ENCODE data around the gene CUL3. TPM values are rescaled to one million over a fixed set of nuclear protein-coding genes. Genes with fewer than 3 reads are reported as not detected.

Gene CUL3
- total and polyA plus RNA-seq, 2 of the 8 experiments (the other 6 are each of a cell fraction or from before 2014, with no cell fraction given), result 28.5 to 113 TPM

DNA sequence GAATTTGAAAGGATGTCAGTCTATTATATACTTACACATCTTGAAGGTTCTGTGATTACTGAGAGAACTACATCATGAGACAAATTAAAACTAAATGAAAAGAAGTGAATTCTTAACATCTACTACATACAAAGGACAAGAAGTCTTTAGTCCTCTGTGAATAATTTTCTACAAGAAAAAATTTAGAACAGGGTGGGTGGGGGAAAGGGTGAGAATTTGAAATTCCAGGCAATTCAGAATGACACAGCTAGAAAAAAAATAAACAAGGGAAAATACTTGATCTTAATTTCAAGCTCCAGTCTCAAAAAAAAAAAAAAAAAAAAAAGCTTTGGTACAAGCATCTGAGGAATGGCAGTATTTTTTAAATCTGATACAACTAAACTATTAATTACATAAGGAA, 15.5 kb downstream of the CUL3 start:
- no peak overlapping the region for H3K14ac ChIP-seq (ENCODE audit: insufficient read length)
- no peak overlapping the region for H4K5ac ChIP-seq (ENCODE audit: insufficient read length, low read depth, low read length)
- FAIRE-seq (no peak), DNase-seq (ENCODE audit: low read depth in 1 of 2, low spot score in 2 of 2) (no peak)
- POLR2A ChIA-PET (ENCODE audit: partially characterized antibody), result interaction anchor here (1.3 to 1.4 kb wide), 2 partner anchors 10 to 15 kb away, joined by 4 to 9 read pairs; partner anchors contain the start of gene CUL3
- no peak overlapping the region for H4K8ac ChIP-seq (ENCODE audit: extremely low read depth, insufficient read depth, low read length)
- H3K4ac ChIP-seq (replicated peaks; ENCODE audit: insufficient read length, low read depth, low read length), result no peak overlapping the region
- no peak overlapping the region for H3K9ac ChIP-seq (replicated peaks in 1 of 4; ENCODE audit: extremely low read depth in 1 of 4, low read depth in 3 of 4, low read length in 3 of 4)
- H3K4me3 ChIP-seq (ENCODE audit: extremely low read depth in 1 of 4, insufficient read depth in 2 of 4, low read depth in 3 of 4, low read length in 4 of 4), result no peak overlapping the region
- H2BK120ac ChIP-seq (replicated peaks; ENCODE audit: low read depth, low read length), result no peak overlapping the region
- no peak overlapping the region for H2AK5ac ChIP-seq (ENCODE audit: low read depth, low read length)
- H3K18ac ChIP-seq (ENCODE audit: extremely low read depth, low read length), result no peak overlapping the region
- H3K23me2 ChIP-seq (ENCODE audit: low read depth, low read length), result no peaks in the 10 kb centered on the region
- H2AFZ ChIP-seq (ENCODE audit: low read length), result no peak overlapping the region
- no peak overlapping the region for H2BK12ac ChIP-seq (ENCODE audit: low read depth, low read length)
- H4K91ac ChIP-seq (replicated peaks; ENCODE audit: insufficient read length, low read length), result no peak overlapping the region
- no peaks in the 10 kb centered on the region; the same call in 1 of the 2 replicates for H3K79me1 ChIP-seq (ENCODE audit: low read depth, low read length)
- peaks cover 0 to 4% (median 2%) of the 10 kb centered on the region in 4 experiments; a peak in 3 of 7 replicates for H3K4me1 ChIP-seq (replicated peaks in 1 of 4; ENCODE audit: control insufficient read depth in 3 of 4, insufficient read depth in 4 of 4, low read length in 3 of 4)
- no peak overlapping the region for H2BK5ac ChIP-seq (ENCODE audit: low read depth, low read length)
- peaks cover 34 to 99% of the 10 kb centered on the region in 2 experiments for H3K79me2 ChIP-seq (ENCODE audit: control insufficient read depth in 1 of 2, insufficient read depth in 2 of 2, low read length in 2 of 2)
- peaks cover 0 to 6% (median 3%) of the 10 kb centered on the region in 4 experiments; a peak in 1 of 8 replicates for H3K36me3 ChIP-seq (ENCODE audit: control insufficient read depth in 2 of 4, insufficient read depth in 4 of 4, low read length in 3 of 4)
- H3K9me3 ChIP-seq (ENCODE audit: insufficient read depth in 2 of 2, low read depth in 1 of 2, low read length in 1 of 2), result no peaks in the 10 kb centered on the region
- H3K27me3 ChIP-seq (replicated peaks in 1 of 4; ENCODE audit: control insufficient read depth in 3 of 4, extremely low read depth in 1 of 4, insufficient read depth in 3 of 4, low read length in 3 of 4), result no peaks in the 10 kb centered on the region
- no peak overlapping the region for H2BK20ac ChIP-seq (ENCODE audit: low read length)
- peaks cover 16 to 20% of the 10 kb centered on the region in 2 experiments for H4K20me1 ChIP-seq (replicated peaks in 1 of 2; ENCODE audit: control insufficient read depth in 1 of 2, insufficient read depth in 2 of 2, low read length in 2 of 2)
- H2BK15ac ChIP-seq (ENCODE audit: low read length), result no peak overlapping the region
- CTCF ChIA-PET (ENCODE audit: partially characterized antibody), result interaction anchor here (1.2 to 1.9 kb wide), 2 partner anchors 10 to 16 kb away, joined by 4 to 5 read pairs; partner anchors contain the start of gene CUL3
- no peak overlapping the region for H3K4me2 ChIP-seq (ENCODE audit: insufficient read depth in 1 of 2, low read depth in 2 of 2, low read length in 2 of 2)
- no peak overlapping the region for H3K23ac ChIP-seq (ENCODE audit: insufficient read length)
- no peak overlapping the region for H3K27ac ChIP-seq (ENCODE audit: low read depth, low read length)
- H3K56ac ChIP-seq (replicated peaks; ENCODE audit: insufficient read length, low read depth, low read length), result no peak overlapping the region
- TF ChIP-seq POLR2A (IDR thresholded peaks at IDR 0.05; ENCODE audit: control extremely low read depth in 1 of 2, low read depth in 2 of 2, low read length in 2 of 2) (no peak), SP1 (IDR thresholded peaks at IDR 0.05; ENCODE audit: low read depth, low read length) (no peak), HDAC2 (IDR thresholded peaks at IDR 0.05; ENCODE audit: borderline replicate concordance in 1 of 2, low read depth in 2 of 2, low read length in 2 of 2) (no peak), HDAC6 (IDR thresholded peaks at IDR 0.05; ENCODE audit: low read depth, low read length) (no peak), RFX5 (IDR thresholded peaks at IDR 0.05; ENCODE audit: borderline replicate concordance, low read depth, low read length) (no peak), RNF2 (IDR thresholded peaks at IDR 0.05; ENCODE audit: borderline replicate concordance, low read depth, low read length, missing control alignments, poor library complexity, severe bottlenecking) (no peak), YY1 (IDR thresholded peaks at IDR 0.05; ENCODE audit: low read depth, low read length) (no peak), SRF (IDR thresholded peaks at IDR 0.05; ENCODE audit: low read depth, low read length) (no peak), RAD21 (IDR thresholded peaks at IDR 0.05 in 1 of 2, conservative IDR thresholded peaks at IDR 0.05 in 1 of 2; ENCODE audit: low read depth in 2 of 2, low read length in 2 of 2) (no peak), NANOG (IDR thresholded peaks at IDR 0.05; ENCODE audit: insufficient read depth, low read depth, low read length, poor library complexity, severe bottlenecking) (no peak), SP2 (IDR thresholded peaks at IDR 0.05; ENCODE audit: low read length) (no peak), CHD1 (IDR thresholded peaks at IDR 0.05; ENCODE audit: low read depth, low read length) (no peak)
- TF ChIP-seq, protein P1, sequence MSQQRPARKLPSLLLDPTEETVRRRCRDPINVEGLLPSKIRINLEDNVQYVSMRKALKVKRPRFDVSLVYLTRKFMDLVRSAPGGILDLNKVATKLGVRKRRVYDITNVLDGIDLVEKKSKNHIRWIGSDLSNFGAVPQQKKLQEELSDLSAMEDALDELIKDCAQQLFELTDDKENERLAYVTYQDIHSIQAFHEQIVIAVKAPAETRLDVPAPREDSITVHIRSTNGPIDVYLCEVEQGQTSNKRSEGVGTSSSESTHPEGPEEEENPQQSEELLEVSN (IDR thresholded peaks at IDR 0.05), result no peak
- TF ChIP-seq, protein P2, sequence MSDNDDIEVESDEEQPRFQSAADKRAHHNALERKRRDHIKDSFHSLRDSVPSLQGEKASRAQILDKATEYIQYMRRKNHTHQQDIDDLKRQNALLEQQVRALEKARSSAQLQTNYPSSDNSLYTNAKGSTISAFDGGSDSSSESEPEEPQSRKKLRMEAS (IDR thresholded peaks at IDR 0.05), result no peak

Measured in H1 (cell line).